Smooth muscle cell (in vitro differentiated cells): Measurements from ENCODE around the gene OAS3. TPM values are rescaled to one million over a fixed set of nuclear protein-coding genes. Genes with fewer than 3 reads are reported as not detected.
"Not testable (repeated sequence)": the region's sequence is repeated elsewhere in the genome, so short reads cannot be mapped to it uniquely, and the experiment has no call there.

Experiments
- DNase-seq: peaks from one replicate; lab custom pipeline; 2025; ENCODE audit not compliant: unreplicated experiment; lab: John Stamatoyannopoulos, UW
- H2AFZ ChIP-seq: fragments of 200-600 bp; sonication (generic); 2 replicates; pipeline ENCODE4 v1.6.0; 2016; ENCODE audit warnings: antibody characterized with exemption, low read depth, mild to moderate bottlenecking
- H3F3A ChIP-seq: fragments of 200-600 bp; sonication (generic); 2 replicates; pipeline ENCODE4 v1.6.0; 2017; ENCODE audit warnings: antibody characterized with exemption, low read depth
- H3K27ac ChIP-seq: fragments of 200-600 bp; sonication (generic); 2 replicates; pipeline ENCODE4 v1.5.1; 2016; ENCODE audit warnings: low read depth, mild to moderate bottlenecking
- H3K27me3 ChIP-seq: fragments of 200-600 bp; sonication (generic); 2 replicates; pipeline ENCODE4 v1.6.1; 2016; ENCODE audit warnings: low read depth, mild to moderate bottlenecking
- H3K36me3 ChIP-seq: fragments of 200-600 bp; sonication (generic); 2 replicates; pipeline ENCODE4 v1.5.1; 2016; ENCODE audit warnings: low read depth
- H3K4me1 ChIP-seq: fragments of 200-600 bp; sonication (generic); 2 replicates; pipeline ENCODE4 v1.5.1; 2016; ENCODE audit warnings: low read depth
- H3K4me2 ChIP-seq: fragments of 200-600 bp; sonication (generic); 2 replicates; pipeline ENCODE4 v1.6.0; 2016; ENCODE audit warnings: mild to moderate bottlenecking
- H3K4me3 ChIP-seq: fragments of 200-600 bp; sonication (generic); 2 replicates; pipeline ENCODE4 v1.5.1; 2016; ENCODE audit warnings: mild to moderate bottlenecking
- H3K79me2 ChIP-seq: fragments of 200-600 bp; sonication (generic); 2 replicates; pipeline ENCODE4 v1.6.0; 2016; ENCODE audit warnings: low read depth, mild to moderate bottlenecking
- H3K9ac ChIP-seq: fragments of 200-600 bp; sonication (generic); 2 replicates; pipeline ENCODE4 v1.6.0; 2016; ENCODE audit warnings: low read depth
- H3K9me3 ChIP-seq: fragments of 200-600 bp; sonication (generic); replicated peaks from 2 replicates; pipeline ENCODE4 v1.5.1; 2016; ENCODE audit warnings: low read depth
- H4K20me1 ChIP-seq: fragments of 200-600 bp; sonication (generic); 2 replicates; pipeline ENCODE4 v1.6.0; 2016; ENCODE audit warnings: low read depth
- WGBS: methylation state at CpG from one replicate; pipeline ENCODE4 v1.1.7; 2016; ENCODE audit warnings: low lambda C conversion rate; 5-methylcytosine and 5-hydroxymethylcytosine counted together
- polyA plus RNA-seq: library from polyadenylated mRNA; unstranded; fragments of >200 nt; fragmentation: Nextera tagmentation; extraction: Ambion mirVana; gene quantifications from 2 replicates; pipeline ENCODE4 v1.2.1, GENCODE V29; 2016
- total RNA-seq: library from RNA; depleted of rRNA; stranded (reverse); fragments of >200 nt; gene quantifications from 2 replicates; pipeline ENCODE4 v1.2.3, GENCODE V29; 2014
- TF ChIP-seq, protein P1 (sequence below): fragments of 200-600 bp; sonication (generic); IDR thresholded peaks from 2 replicates; pipeline ENCODE4 v1.5.1; 2017; ENCODE audit warnings: borderline replicate concordance, mild to moderate bottlenecking, antibody characterized with exemption; ENCODE audit not compliant: insufficient read depth, poor library complexity, severe bottlenecking

The OAS3 gene
- total and polyA plus RNA-seq, 2 experiments from 2014 or later, result 1.1 TPM; not detected in 1

DNA sequence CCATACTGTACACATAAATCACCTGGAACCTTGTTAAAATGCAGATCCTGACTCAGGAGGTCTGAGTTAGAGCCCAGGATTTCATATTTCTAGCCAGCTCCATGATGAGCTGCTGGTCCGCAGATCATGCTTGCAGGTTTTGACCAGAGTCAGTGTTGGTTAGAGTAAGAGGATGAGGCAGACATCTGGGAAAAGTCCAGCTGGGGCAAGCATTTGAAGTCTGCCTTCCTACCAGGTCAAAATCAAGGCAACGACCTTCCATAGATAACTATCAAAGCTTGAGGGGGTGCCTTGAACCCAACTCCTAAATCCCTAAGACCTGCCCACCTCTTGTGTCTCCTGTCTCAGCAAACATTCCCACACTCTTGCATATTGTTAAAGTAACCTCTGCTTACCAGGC is 49.3 kb downstream of the OAS3 start:
- Histone ChIP-seq H3K27ac (no peak overlapping the region), H3K9me3 (no peaks in the 10 kb centered on the region), H3K4me1 (no peaks in the 10 kb centered on the region), H3K4me3 (no peak overlapping the region), H3K27me3 (peaks cover 12% of the 10 kb centered on the region), H3F3A (no peaks in the 10 kb centered on the region), H3K36me3 (no peaks in the 10 kb centered on the region), H3K79me2 (no peaks in the 10 kb centered on the region), H4K20me1 (no peaks in the 10 kb centered on the region), H3K4me2 (no peak overlapping the region), H3K9ac (no peak overlapping the region), H2AFZ (no peak overlapping the region)
- no peak for DNase-seq
- TF ChIP-seq, protein P1, sequence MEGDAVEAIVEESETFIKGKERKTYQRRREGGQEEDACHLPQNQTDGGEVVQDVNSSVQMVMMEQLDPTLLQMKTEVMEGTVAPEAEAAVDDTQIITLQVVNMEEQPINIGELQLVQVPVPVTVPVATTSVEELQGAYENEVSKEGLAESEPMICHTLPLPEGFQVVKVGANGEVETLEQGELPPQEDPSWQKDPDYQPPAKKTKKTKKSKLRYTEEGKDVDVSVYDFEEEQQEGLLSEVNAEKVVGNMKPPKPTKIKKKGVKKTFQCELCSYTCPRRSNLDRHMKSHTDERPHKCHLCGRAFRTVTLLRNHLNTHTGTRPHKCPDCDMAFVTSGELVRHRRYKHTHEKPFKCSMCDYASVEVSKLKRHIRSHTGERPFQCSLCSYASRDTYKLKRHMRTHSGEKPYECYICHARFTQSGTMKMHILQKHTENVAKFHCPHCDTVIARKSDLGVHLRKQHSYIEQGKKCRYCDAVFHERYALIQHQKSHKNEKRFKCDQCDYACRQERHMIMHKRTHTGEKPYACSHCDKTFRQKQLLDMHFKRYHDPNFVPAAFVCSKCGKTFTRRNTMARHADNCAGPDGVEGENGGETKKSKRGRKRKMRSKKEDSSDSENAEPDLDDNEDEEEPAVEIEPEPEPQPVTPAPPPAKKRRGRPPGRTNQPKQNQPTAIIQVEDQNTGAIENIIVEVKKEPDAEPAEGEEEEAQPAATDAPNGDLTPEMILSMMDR, result no peak
- 78% methylated on average over 2 of the region's 2 CpGs for WGBS

DNA sequence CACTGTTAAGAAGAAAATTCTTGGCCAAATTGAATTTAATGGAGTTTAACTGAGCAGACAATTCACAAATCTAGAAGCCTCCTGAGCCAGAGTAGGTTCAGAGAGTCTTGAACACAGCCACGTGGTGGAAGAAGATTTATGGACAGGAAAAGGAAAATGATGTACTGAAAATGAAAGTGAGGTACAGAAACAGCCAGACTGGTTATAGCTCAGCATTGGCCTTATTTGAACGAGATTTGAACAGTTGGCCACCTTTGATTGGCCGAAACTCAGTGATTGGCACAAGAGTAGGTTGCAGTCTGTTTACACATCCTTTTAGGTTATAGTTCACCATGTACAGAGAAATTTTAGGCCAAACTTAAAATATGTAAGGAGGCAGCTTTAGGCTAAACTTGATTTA is 50.0 kb downstream of the OAS3 start:
- no peaks in the 10 kb centered on the region for H3K79me2 ChIP-seq
- TF ChIP-seq, protein P1, result no peak
- 70% methylated on average over 3 of the region's 3 CpGs for WGBS
- H3K36me3 ChIP-seq, result no peaks in the 10 kb centered on the region
- H3K9ac ChIP-seq, result no peak overlapping the region
- H3F3A ChIP-seq, result no peaks in the 10 kb centered on the region
- no peaks in the 10 kb centered on the region for H3K9me3 ChIP-seq
- no peaks in the 10 kb centered on the region for H4K20me1 ChIP-seq
- H3K27me3 ChIP-seq, result peaks cover 12% of the 10 kb centered on the region
- H3K27ac ChIP-seq, result no peak overlapping the region
- H3K4me3 ChIP-seq, result no peak overlapping the region
- no peak overlapping the region for H2AFZ ChIP-seq
- no peaks in the 10 kb centered on the region for H3K4me1 ChIP-seq
- no peak for DNase-seq
- no peak overlapping the region for H3K4me2 ChIP-seq

DNA sequence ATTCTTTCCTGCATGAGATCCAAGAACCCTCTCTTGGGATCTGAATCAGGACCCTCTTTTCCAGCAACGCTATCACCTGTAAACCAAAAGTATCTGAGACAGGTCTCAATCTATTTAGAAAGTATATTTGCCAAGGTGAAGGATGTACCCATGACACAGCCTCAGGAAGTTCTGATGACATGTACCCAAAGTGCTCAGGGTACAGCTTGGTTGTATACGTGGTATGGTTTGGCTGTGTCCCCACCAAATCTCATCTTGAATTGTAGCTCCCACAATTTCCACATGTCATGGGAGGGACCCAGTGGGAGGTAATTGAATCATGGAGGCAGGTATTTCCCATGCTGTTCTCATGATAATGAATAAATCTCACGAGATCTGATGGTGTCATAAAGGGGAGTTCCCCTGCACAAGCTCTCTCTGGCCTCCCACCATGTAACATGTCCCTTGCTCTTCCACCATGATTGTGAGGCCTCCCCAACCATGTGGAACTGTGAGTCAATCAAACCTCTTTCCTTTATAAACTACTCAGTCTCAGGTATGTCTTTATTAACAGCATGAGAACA is 50.6 kb downstream of the OAS3 start:
- not testable (repeated sequence) for H3K4me2 ChIP-seq, H2AFZ ChIP-seq, H3K36me3 ChIP-seq, H3K4me1 ChIP-seq, H3K9me3 ChIP-seq, H3K4me3 ChIP-seq, DNase-seq, H3K9ac ChIP-seq, H3K79me2 ChIP-seq, H4K20me1 ChIP-seq, H3K27ac ChIP-seq, H3F3A ChIP-seq
- H3K27me3 ChIP-seq, result peaks cover 12% of the 10 kb centered on the region
- 80% methylated on average over 3 of the region's 3 CpGs for WGBS

DNA sequence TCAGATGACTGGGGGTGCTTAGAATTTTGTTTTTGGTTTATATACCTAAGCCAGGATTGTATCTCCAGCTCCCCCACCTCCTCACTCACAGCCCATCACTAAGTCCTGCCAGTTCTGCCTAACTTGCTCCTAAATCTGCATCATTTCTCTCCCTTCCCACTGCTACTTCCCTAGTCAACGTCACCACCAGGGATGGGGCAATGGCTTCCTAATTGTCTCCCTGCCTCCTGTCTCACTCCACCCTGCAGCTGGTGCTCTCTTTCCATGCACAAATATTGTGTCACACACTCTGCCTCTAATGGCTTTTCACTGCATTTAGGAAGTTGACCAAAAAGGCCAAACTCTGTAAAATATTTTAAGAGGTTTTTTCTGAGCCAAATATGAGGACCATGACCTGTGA is 51.5 kb downstream of the OAS3 start:
- Histone ChIP-seq H3K4me1 (no peaks in the 10 kb centered on the region), H3K27me3 (peaks cover 12% of the 10 kb centered on the region), H3K27ac (no peak overlapping the region), H3K9me3 (no peaks in the 10 kb centered on the region), H3F3A (no peaks in the 10 kb centered on the region), H3K79me2 (no peaks in the 10 kb centered on the region), H3K36me3 (no peaks in the 10 kb centered on the region), H3K4me3 (no peak overlapping the region), H3K9ac (no peak overlapping the region), H2AFZ (no peak overlapping the region), H4K20me1 (no peaks in the 10 kb centered on the region), H3K4me2 (no peak overlapping the region)
- DNase-seq, result no peak
- TF ChIP-seq, protein P1, result no peak
- 77% methylated on average over 1 of the region's 1 CpG for WGBS
